GM23338 (cell line): ENCODE measurements around the gene WDR33.

Source experiments
- ZNF331 ChIP-seq: fragments of 250-450 bp; sonication (Bioruptor Pico); IDR thresholded peaks from 2 replicates; pipeline ENCODE4 v1.5.0; 2020; ENCODE audit warnings: low read depth, mild to moderate bottlenecking, moderate library complexity
- TF ChIP-seq, protein P1 (sequence below), 2 experiments: fragments of 200-600 bp in 1 of 2; sonication (generic) in 1 of 2; conservative IDR thresholded peaks; 2 replicates each; pipeline versions ENCODE4 v1.5.1 to v1.6.1; 2016 to 2017; ENCODE audit warnings: antibody characterized with exemption in 2 of 2, low read depth in 2 of 2, mild to moderate bottlenecking in 2 of 2, moderate library complexity in 1 of 2
- TF ChIP-seq, protein P2 (sequence below): IDR thresholded peaks from one replicate; pipeline ENCODE4 v1.6.1; 2018; ENCODE audit warnings: antibody characterized with exemption; ENCODE audit not compliant: unreplicated experiment

DNA sequence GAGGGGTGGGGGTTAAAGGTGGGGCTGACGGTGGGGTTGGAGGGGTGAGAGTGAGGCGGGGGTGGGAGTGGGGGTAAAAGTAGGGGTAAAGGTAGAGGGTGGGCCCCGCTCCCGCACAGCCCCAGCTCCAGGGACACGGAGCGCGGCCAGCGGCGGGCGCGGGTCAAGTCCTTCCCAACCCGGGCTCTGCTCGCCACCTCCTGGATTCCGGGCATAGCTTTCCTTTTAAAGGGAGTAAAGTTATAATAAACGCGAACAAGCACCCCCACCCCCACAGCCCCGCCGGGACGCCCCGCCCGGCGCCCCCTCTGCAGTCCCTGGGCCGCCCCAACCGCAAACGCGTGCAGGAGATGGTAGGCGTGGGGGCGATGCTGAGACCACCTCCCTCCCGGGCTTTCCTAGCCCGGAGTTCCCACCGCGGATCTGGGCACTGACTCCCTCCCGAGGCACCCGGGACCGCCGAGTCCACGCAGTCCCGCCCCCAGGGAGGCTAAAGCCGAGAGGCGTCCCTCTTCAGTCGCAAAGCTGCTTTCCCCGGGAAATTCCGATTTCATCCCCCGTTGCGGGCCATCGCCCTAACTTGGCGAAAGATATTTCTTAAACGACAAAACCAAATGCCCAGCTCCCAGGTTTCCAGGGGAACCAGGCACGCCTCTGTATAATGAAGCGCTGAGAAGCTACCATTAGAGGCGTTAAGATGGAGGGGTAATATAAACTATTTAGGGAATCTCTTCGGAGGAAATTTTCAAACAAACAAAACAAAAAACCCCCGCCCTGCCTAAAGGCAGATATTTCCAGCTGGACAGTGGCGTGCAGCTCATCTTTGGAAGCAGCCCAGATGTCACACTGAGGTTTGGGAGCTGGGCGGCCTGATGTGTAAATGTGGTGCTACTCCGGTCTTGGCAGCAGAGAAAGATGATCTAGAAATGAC lies 135.4 kb downstream of the WDR33 start, which contains the start of gene LIMS2:
- TF ChIP-seq, protein P1, sequence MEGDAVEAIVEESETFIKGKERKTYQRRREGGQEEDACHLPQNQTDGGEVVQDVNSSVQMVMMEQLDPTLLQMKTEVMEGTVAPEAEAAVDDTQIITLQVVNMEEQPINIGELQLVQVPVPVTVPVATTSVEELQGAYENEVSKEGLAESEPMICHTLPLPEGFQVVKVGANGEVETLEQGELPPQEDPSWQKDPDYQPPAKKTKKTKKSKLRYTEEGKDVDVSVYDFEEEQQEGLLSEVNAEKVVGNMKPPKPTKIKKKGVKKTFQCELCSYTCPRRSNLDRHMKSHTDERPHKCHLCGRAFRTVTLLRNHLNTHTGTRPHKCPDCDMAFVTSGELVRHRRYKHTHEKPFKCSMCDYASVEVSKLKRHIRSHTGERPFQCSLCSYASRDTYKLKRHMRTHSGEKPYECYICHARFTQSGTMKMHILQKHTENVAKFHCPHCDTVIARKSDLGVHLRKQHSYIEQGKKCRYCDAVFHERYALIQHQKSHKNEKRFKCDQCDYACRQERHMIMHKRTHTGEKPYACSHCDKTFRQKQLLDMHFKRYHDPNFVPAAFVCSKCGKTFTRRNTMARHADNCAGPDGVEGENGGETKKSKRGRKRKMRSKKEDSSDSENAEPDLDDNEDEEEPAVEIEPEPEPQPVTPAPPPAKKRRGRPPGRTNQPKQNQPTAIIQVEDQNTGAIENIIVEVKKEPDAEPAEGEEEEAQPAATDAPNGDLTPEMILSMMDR (conservative IDR thresholded peaks at IDR 0.05; ENCODE audit: low read depth in 2 of 2), result peak in 1 of 2 experiments; percentile 21; a peak in 1 of 4 replicates
- no peak for TF ChIP-seq ZNF331 (CRISPR knock-in tag)
- TF ChIP-seq, protein P2, sequence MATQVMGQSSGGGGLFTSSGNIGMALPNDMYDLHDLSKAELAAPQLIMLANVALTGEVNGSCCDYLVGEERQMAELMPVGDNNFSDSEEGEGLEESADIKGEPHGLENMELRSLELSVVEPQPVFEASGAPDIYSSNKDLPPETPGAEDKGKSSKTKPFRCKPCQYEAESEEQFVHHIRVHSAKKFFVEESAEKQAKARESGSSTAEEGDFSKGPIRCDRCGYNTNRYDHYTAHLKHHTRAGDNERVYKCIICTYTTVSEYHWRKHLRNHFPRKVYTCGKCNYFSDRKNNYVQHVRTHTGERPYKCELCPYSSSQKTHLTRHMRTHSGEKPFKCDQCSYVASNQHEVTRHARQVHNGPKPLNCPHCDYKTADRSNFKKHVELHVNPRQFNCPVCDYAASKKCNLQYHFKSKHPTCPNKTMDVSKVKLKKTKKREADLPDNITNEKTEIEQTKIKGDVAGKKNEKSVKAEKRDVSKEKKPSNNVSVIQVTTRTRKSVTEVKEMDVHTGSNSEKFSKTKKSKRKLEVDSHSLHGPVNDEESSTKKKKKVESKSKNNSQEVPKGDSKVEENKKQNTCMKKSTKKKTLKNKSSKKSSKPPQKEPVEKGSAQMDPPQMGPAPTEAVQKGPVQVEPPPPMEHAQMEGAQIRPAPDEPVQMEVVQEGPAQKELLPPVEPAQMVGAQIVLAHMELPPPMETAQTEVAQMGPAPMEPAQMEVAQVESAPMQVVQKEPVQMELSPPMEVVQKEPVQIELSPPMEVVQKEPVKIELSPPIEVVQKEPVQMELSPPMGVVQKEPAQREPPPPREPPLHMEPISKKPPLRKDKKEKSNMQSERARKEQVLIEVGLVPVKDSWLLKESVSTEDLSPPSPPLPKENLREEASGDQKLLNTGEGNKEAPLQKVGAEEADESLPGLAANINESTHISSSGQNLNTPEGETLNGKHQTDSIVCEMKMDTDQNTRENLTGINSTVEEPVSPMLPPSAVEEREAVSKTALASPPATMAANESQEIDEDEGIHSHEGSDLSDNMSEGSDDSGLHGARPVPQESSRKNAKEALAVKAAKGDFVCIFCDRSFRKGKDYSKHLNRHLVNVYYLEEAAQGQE, result no peak
